Liver (tissue), 9 donors: Measurements from ENCODE around the gene CSTA. TPM values are rescaled to one million over a fixed set of nuclear protein-coding genes. Genes with fewer than 3 reads are reported as not detected.

Source experiments
- DNase-seq: peaks from one replicate; pipeline ENCODE4 v3.0.0-alpha.2; 2017; ENCODE audit warnings: low spot score
- H3K27ac ChIP-seq, 2 donors: one replicate each; pipeline ENCODE4 v1.7.0; 2013; ENCODE audit warnings: inconsistent platforms in 2 of 2, low read length in 2 of 2, control low read depth in 1 of 2, low read depth in 1 of 2, mild to moderate bottlenecking in 1 of 2
- H3K27me3 ChIP-seq, 4 donors: one replicate each; pipeline versions ENCODE4 v1.6.1 to v1.7.0; 2013; ENCODE audit warnings: low read length in 3 of 4, inconsistent platforms in 1 of 4, mild to moderate bottlenecking in 1 of 4, moderate library complexity in 1 of 4; ENCODE audit not compliant: control insufficient read depth in 4 of 4, insufficient read depth in 4 of 4
- H3K36me3 ChIP-seq, 4 donors: one replicate each; pipeline versions ENCODE4 v1.6.1 to v1.7.0; 2013; ENCODE audit warnings: low read length in 3 of 4, mild to moderate bottlenecking in 3 of 4, low read depth in 1 of 4, moderate library complexity in 1 of 4; ENCODE audit not compliant: control insufficient read depth in 4 of 4, insufficient read depth in 3 of 4
- H3K4me1 ChIP-seq, 4 donors: one replicate each; pipeline versions ENCODE4 v1.6.1 to v1.7.0; 2013; ENCODE audit warnings: low read length in 3 of 4, mild to moderate bottlenecking in 3 of 4, moderate library complexity in 1 of 4; ENCODE audit not compliant: control insufficient read depth in 4 of 4, insufficient read depth in 4 of 4
- H3K4me3 ChIP-seq, 3 donors: one replicate each; pipeline versions ENCODE4 v1.6.1 to v1.7.0; 2013; ENCODE audit warnings: low read length in 3 of 3, control low read depth in 1 of 3, low read depth in 1 of 3, mild to moderate bottlenecking in 1 of 3
- H3K9ac ChIP-seq, 2 donors: one replicate each; pipeline ENCODE4 v1.7.0; 2013; ENCODE audit warnings: low read length in 2 of 2, mild to moderate bottlenecking in 2 of 2, moderate library complexity in 2 of 2, control low read depth in 1 of 2, low read depth in 1 of 2
- H3K9me3 ChIP-seq, 4 donors: one replicate each; pipeline versions ENCODE4 v1.6.1 to v1.7.0; 2013; ENCODE audit warnings: low read length in 3 of 4; ENCODE audit not compliant: control insufficient read depth in 4 of 4
- ATF3 ChIP-seq: IDR thresholded peaks from 2 replicates; pipeline ENCODE4 v1.6.1; 2016; ENCODE audit warnings: antibody characterized with exemption
- CTCF ChIP-seq: fragments of 150-350 bp; IDR thresholded peaks from 2 replicates; pipeline ENCODE4 v1.5.1; 2017; ENCODE audit warnings: improper control_type of control experiment, low read depth, low read length; ENCODE audit not compliant: missing input control
- EGR1 ChIP-seq, 2 donors: IDR thresholded peaks; 2 replicates each; pipeline ENCODE4 v1.6.1; 2016 to 2018; ENCODE audit warnings: antibody characterized with exemption in 2 of 2, low read depth in 2 of 2
- FOXA1 ChIP-seq: IDR thresholded peaks from 2 replicates; pipeline ENCODE4 v1.6.1; 2016; ENCODE audit warnings: antibody characterized with exemption
- FOXA2 ChIP-seq: IDR thresholded peaks from 2 replicates; pipeline ENCODE4 v1.6.1; 2016; ENCODE audit warnings: antibody characterized with exemption
- HNF4A ChIP-seq, 2 donors: conservative IDR thresholded peaks; 2 replicates each; pipeline ENCODE4 v1.6.1; 2016; ENCODE audit warnings: antibody characterized with exemption in 2 of 2, mild to moderate bottlenecking in 2 of 2
- HNF4G ChIP-seq: IDR thresholded peaks from 2 replicates; pipeline ENCODE4 v1.6.1; 2016; ENCODE audit warnings: antibody characterized with exemption
- JUND ChIP-seq, 2 donors: IDR thresholded peaks; 2 replicates each; pipeline ENCODE4 v1.6.1; 2016; ENCODE audit warnings: antibody characterized with exemption in 2 of 2
- MAX ChIP-seq: IDR thresholded peaks from 2 replicates; pipeline ENCODE4 v1.6.1; 2016; ENCODE audit warnings: antibody characterized with exemption
- NR2F2 ChIP-seq: IDR thresholded peaks from 2 replicates; pipeline ENCODE4 v1.6.1; 2016; ENCODE audit warnings: antibody characterized with exemption
- RAD21 ChIP-seq, 2 donors: IDR thresholded peaks; 2 replicates each; pipeline ENCODE4 v1.6.1; 2016; ENCODE audit warnings: antibody characterized with exemption in 2 of 2, mild to moderate bottlenecking in 2 of 2
- REST ChIP-seq: IDR thresholded peaks from 2 replicates; pipeline ENCODE4 v1.6.1; 2016; ENCODE audit warnings: antibody characterized with exemption, mild to moderate bottlenecking
- RXRA ChIP-seq, 2 donors: IDR thresholded peaks; 2 replicates each; pipeline ENCODE4 v1.6.1; 2017 to 2018; ENCODE audit warnings: antibody characterized with exemption in 2 of 2, mild to moderate bottlenecking in 1 of 2
- SP1 ChIP-seq: IDR thresholded peaks from 2 replicates; pipeline ENCODE4 v1.6.1; 2018; ENCODE audit warnings: antibody characterized with exemption, mild to moderate bottlenecking
- TAF1 ChIP-seq: conservative IDR thresholded peaks from 2 replicates; pipeline ENCODE4 v1.6.1; 2016; ENCODE audit warnings: antibody characterized with exemption, mild to moderate bottlenecking
- YY1 ChIP-seq: IDR thresholded peaks from 2 replicates; pipeline ENCODE4 v1.6.1; 2016; ENCODE audit warnings: antibody characterized with exemption, mild to moderate bottlenecking
- ZBTB33 ChIP-seq: IDR thresholded peaks from 2 replicates; pipeline ENCODE4 v1.6.1; 2016; ENCODE audit warnings: antibody characterized with exemption
- WGBS: extraction: QIAGEN DNeasy Blood & Tissue Kit; methylation state at CpG from one replicate; pipeline ENCODE4 v1.1.7; 2013; 5-methylcytosine and 5-hydroxymethylcytosine counted together
- polyA plus RNA-seq, 2 donors: library from polyadenylated mRNA; stranded (reverse) in 1 of 2; unstranded in 1 of 2; fragments of 200-250 nt in 1 of 2; fragments of >200 nt in 1 of 2; fragmentation: Nextera tagmentation in 1 of 2; extraction: Ambion mirVana in 1 of 2; gene quantifications; one replicate each; pipeline versions ENCODE4 v1.2.1 to v1.2.3, GENCODE V29; 2013 to 2015
- total RNA-seq, 2 donors: library from RNA; depleted of rRNA; stranded (reverse); fragments of >200 nt; gene quantifications; one replicate each; pipeline ENCODE4 v1.2.3, GENCODE V29; 2014
- donor health status: healthy.
- donor health status: healthy.
- donor health status: healthy.
- donor health status: healthy.
- donor health status: healthy.

CSTA gene
- total and polyA plus RNA-seq, 4 donors: 1.5 to 6.6 (median 4.0) TPM

- Histone ChIP-seq H3K4me3 (no peak overlapping the region), H3K27ac (no peak overlapping the region), H3K27me3 (no peaks in the 10 kb centered on the region), H3K9me3 (no peaks in the 10 kb centered on the region), H3K4me1 (peaks cover 0 to 13% (median 9%) of the 10 kb centered on the region in 4 donors), H3K36me3 (no peaks in the 10 kb centered on the region), H3K9ac (no peak overlapping the region)
- no peak for TF ChIP-seq ATF3
- no peak for TF ChIP-seq REST
- TF ChIP-seq YY1: no peak
- no peak for TF ChIP-seq EGR1 (IDR thresholded peaks at IDR 0.05; ENCODE audit: low read depth in 2 of 2)
- no peak for TF ChIP-seq HNF4G
- no peak for TF ChIP-seq NR2F2
- TF ChIP-seq MAX: no peak
- TF ChIP-seq JUND (IDR thresholded peaks at IDR 0.05): no peak
- no peak for TF ChIP-seq TAF1
- no peak for TF ChIP-seq ZBTB33
- no peak for TF ChIP-seq RAD21 (IDR thresholded peaks at IDR 0.05)
- no peak for TF ChIP-seq CTCF
- no peak for TF ChIP-seq FOXA1
- no peak for TF ChIP-seq HNF4A (conservative IDR thresholded peaks at IDR 0.05)
- TF ChIP-seq RXRA (IDR thresholded peaks at IDR 0.05): no peak
- TF ChIP-seq SP1: no peak
- WGBS: 60% methylated on average over 1 of the region's 1 CpG
- DNase-seq: no peak
Observed at GRCh38 chr3:122310361-122310760, 14.7 kb upstream of the CSTA start.

- no peaks in the 10 kb centered on the region for H3K4me1 ChIP-seq
- H3K27ac ChIP-seq: no peak overlapping the region
- H3K9me3 ChIP-seq: no peaks in the 10 kb centered on the region
- no peak for DNase-seq
- no peaks in the 10 kb centered on the region for H3K27me3 ChIP-seq
- H3K9ac ChIP-seq: no peak overlapping the region
- no peaks in the 10 kb centered on the region for H3K36me3 ChIP-seq
- no peak for TF ChIP-seq MAX
- no peak for TF ChIP-seq YY1
- no peak for TF ChIP-seq FOXA2
- TF ChIP-seq JUND (IDR thresholded peaks at IDR 0.05): no peak
- no peak overlapping the region for H3K4me3 ChIP-seq
Observed at GRCh38 chr3:122312826-122313225, 12.2 kb upstream of the CSTA start.
